Small intestine (tissue), 7 donors: ENCODE data around the gene SOX6. TPM values are rescaled to one million over a fixed set of nuclear protein-coding genes. Genes with fewer than 3 reads are reported as not detected.

Experiments
- DNase-seq, 2 donors: peaks; one replicate each; pipeline versions ENCODE4 v3.0.0 to v3.0.0-alpha.2; 2013
- FAIRE-seq: peaks from 2 replicates; lab custom pipeline; 2012; peaks lifted over from hg19 to GRCh38; lab: Jason Lieb, UNC
- H3K27ac ChIP-seq, 3 donors: one replicate each; pipeline ENCODE4 v1.5.1; 2013; ENCODE audit warnings: low read length in 2 of 3, mild to moderate bottlenecking in 2 of 3, control low read depth in 1 of 3, inconsistent platforms in 1 of 3, low read depth in 1 of 3, moderate library complexity in 1 of 3
- H3K27me3 ChIP-seq, 3 donors: one replicate each; pipeline ENCODE4 v1.6.1; 2013; ENCODE audit warnings: low read length in 3 of 3, inconsistent platforms in 1 of 3; ENCODE audit not compliant: control insufficient read depth in 3 of 3, insufficient read depth in 3 of 3
- H3K36me3 ChIP-seq, 3 donors: one replicate each; pipeline ENCODE4 v1.6.1; 2013; ENCODE audit warnings: low read length in 3 of 3, inconsistent platforms in 1 of 3, low read depth in 1 of 3, mild to moderate bottlenecking in 1 of 3, moderate library complexity in 1 of 3; ENCODE audit not compliant: control insufficient read depth in 3 of 3, insufficient read depth in 2 of 3
- H3K4me1 ChIP-seq, 3 donors: one replicate each; pipeline ENCODE4 v1.6.1; 2013; ENCODE audit warnings: low read length in 2 of 3, inconsistent platforms in 1 of 3, low read depth in 1 of 3, mild to moderate bottlenecking in 1 of 3, moderate library complexity in 1 of 3; ENCODE audit not compliant: control insufficient read depth in 3 of 3, insufficient read depth in 2 of 3
- H3K4me3 ChIP-seq, 3 donors: one replicate each; pipeline ENCODE4 v1.5.1; 2013; ENCODE audit warnings: low read length in 3 of 3, control low read depth in 1 of 3, inconsistent platforms in 1 of 3, low read depth in 1 of 3, mild to moderate bottlenecking in 1 of 3, moderate library complexity in 1 of 3
- H3K9me3 ChIP-seq, 2 donors: one replicate each; pipeline ENCODE4 v1.6.1; 2013; ENCODE audit warnings: low read depth in 1 of 2, low read length in 1 of 2; ENCODE audit not compliant: control insufficient read depth in 2 of 2, insufficient read depth in 1 of 2
- WGBS, 3 donors: extraction: QIAGEN DNeasy Blood & Tissue Kit; methylation state at CpG; one replicate each; pipeline ENCODE4 v1.1.7; 2013; 5-methylcytosine and 5-hydroxymethylcytosine counted together
- polyA plus RNA-seq, 4 donors: library from polyadenylated mRNA; stranded (reverse) in 3 of 4; unstranded in 1 of 4; fragments of 200-250 nt in 3 of 4; fragments of 120-200 nt in 1 of 4; gene quantifications; one replicate each; pipeline versions ENCODE4 v1.2.1 to v1.2.3, GENCODE V29; 2013
- donor health status: healthy with polysubstance abuse.
- donor health status: control.
- donor health status: control.
- donor health status: Bipolar disorder and iron deficiency.
- donor health status: healthy.

SOX6 gene
- polyA plus RNA-seq, 4 donors = 4.6 to 52.4 (median 7.7) TPM

- 60 to 90% (median 75%) methylated on average over 1 of the region's 1 CpG for WGBS, 3 donors
- Histone ChIP-seq H3K4me3 (no peak overlapping the region), H3K27me3 (no peaks in the 10 kb centered on the region), H3K27ac (no peak overlapping the region), H3K36me3 (peaks cover 0 to 14% (median 3%) of the 10 kb centered on the region in 3 donors), H3K4me1 (no peaks in the 10 kb centered on the region), H3K9me3 (no peaks in the 10 kb centered on the region)
- DNase-seq (no peak), FAIRE-seq (no peak)
Measured at GRCh38 chr11:15985127-15985859, 371.1 kb downstream of the SOX6 start.

- FAIRE-seq = no peak
- Histone ChIP-seq H3K4me3 (no peak overlapping the region), H3K9me3 (no peaks in the 10 kb centered on the region), H3K27ac (no peak overlapping the region), H3K27me3 (no peaks in the 10 kb centered on the region), H3K4me1 (no peaks in the 10 kb centered on the region), H3K36me3 (peaks cover 0 to 8% (median 3%) of the 10 kb centered on the region in 3 donors)
- no peak for DNase-seq
- WGBS, 3 donors = 53 to 78% (median 64%) methylated on average over 1 of the region's 1 CpG
Measured at GRCh38 chr11:15981292-15981691, 375.1 kb downstream of the SOX6 start.

GRCh38 chr11:15977116-15977515 is 379.2 kb downstream of the SOX6 start:
- Histone ChIP-seq H3K27me3 (no peaks in the 10 kb centered on the region), H3K4me3 (no peak overlapping the region), H3K36me3 (peaks cover 0 to 4% (median 2%) of the 10 kb centered on the region in 3 donors), H3K9me3 (no peaks in the 10 kb centered on the region), H3K27ac (no peak overlapping the region), H3K4me1 (no peaks in the 10 kb centered on the region)
- FAIRE-seq (no peak), DNase-seq (no peak)
- 71 to 90% (median 77%) methylated on average over 4 of the region's 4 CpGs for WGBS, 3 donors

GRCh38 chr11:15976433-15977045 is 379.8 kb downstream of the SOX6 start:
- WGBS, 3 donors = 74 to 85% (median 75%) methylated on average over 7 of the region's 7 CpGs
- no peak for FAIRE-seq
- no peaks in the 10 kb centered on the region for H3K9me3 ChIP-seq

GRCh38 chr11:15975742-15976141 is 380.6 kb downstream of the SOX6 start:
- Histone ChIP-seq H3K4me3 (no peak overlapping the region), H3K36me3 (peaks cover 0 to 11% (median 2%) of the 10 kb centered on the region in 3 donors), H3K27ac (no peak overlapping the region), H3K9me3 (no peaks in the 10 kb centered on the region), H3K27me3 (no peaks in the 10 kb centered on the region), H3K4me1 (no peaks in the 10 kb centered on the region)
- DNase-seq = no peak
- FAIRE-seq = no peak
- WGBS, 3 donors = 37 to 67% (median 58%) methylated on average over 2 of the region's 2 CpGs

More at GRCh38 chr11:15976433-15977045, 379.8 kb downstream of the SOX6 start:
- Histone ChIP-seq H3K4me3 (no peak overlapping the region), H3K27me3 (no peaks in the 10 kb centered on the region), H3K36me3 (peaks cover 0 to 6% (median 2%) of the 10 kb centered on the region in 3 donors), H3K27ac (no peak overlapping the region), H3K4me1 (no peaks in the 10 kb centered on the region)
- DNase-seq = no peak

- 83 to 85% (median 83%) methylated on average over 5 of the region's 5 CpGs for WGBS, 3 donors
- peaks cover 0 to 15% (median 2%) of the 10 kb centered on the region in 3 donors for H3K36me3 ChIP-seq
- H3K27ac ChIP-seq = no peak overlapping the region
- H3K4me1 ChIP-seq = peaks cover 2 to 6% (median 3%) of the 10 kb centered on the region in 3 donors
- no peak overlapping the region for H3K4me3 ChIP-seq
- H3K9me3 ChIP-seq = no peaks in the 10 kb centered on the region
- DNase-seq (no peak), FAIRE-seq (no peak)
- no peaks in the 10 kb centered on the region for H3K27me3 ChIP-seq
Measured at GRCh38 chr11:15972838-15973237, 383.5 kb downstream of the SOX6 start.

- no peak overlapping the region for H3K27ac ChIP-seq
- no peaks in the 10 kb centered on the region for H3K9me3 ChIP-seq
- WGBS, 3 donors = 89 to 91% (median 90%) methylated on average over 2 of the region's 2 CpGs
- H3K4me1 ChIP-seq = peaks cover 2 to 6% (median 6%) of the 10 kb centered on the region in 3 donors
- H3K27me3 ChIP-seq = no peaks in the 10 kb centered on the region
- peaks cover 0 to 15% (median 2%) of the 10 kb centered on the region in 3 donors for H3K36me3 ChIP-seq
- FAIRE-seq = no peak
- H3K4me3 ChIP-seq = no peak overlapping the region
- no peak for DNase-seq
Measured at GRCh38 chr11:15971215-15971546, 385.2 kb downstream of the SOX6 start.

GRCh38 chr11:15970506-15971214 is 385.7 kb downstream of the SOX6 start:
- WGBS, 3 donors = 87 to 92% (median 88%) methylated on average over 3 of the region's 3 CpGs
- no peak for FAIRE-seq
- Histone ChIP-seq H3K4me3 (no peak overlapping the region), H3K27me3 (no peaks in the 10 kb centered on the region), H3K4me1 (peaks cover 2 to 6% (median 6%) of the 10 kb centered on the region in 3 donors), H3K36me3 (peaks cover 0 to 15% (median 2%) of the 10 kb centered on the region in 3 donors), H3K9me3 (no peaks in the 10 kb centered on the region), H3K27ac (no peak overlapping the region)
- no peak for DNase-seq
